Gastroesophageal sphincter (tissue), 3 donors: Measurements from ENCODE around the gene PHF21B.

ENCODE experiments used
- CTCF ChIP-seq, 4 experiments: fragments of 200-600 bp in 2 of 4; fragments of 450-650 bp in 2 of 4; sonication (generic) in 1 of 4; IDR thresholded peaks; one replicate each; pipeline ENCODE4 v1.5.1; 2017 to 2019; ENCODE audit warnings: antibody characterized with exemption in 4 of 4, mild to moderate bottlenecking in 2 of 4, moderate library complexity in 2 of 4
- POLR2A ChIP-seq, 2 donors: fragments of 450-650 bp; IDR thresholded peaks; one replicate each; pipeline ENCODE4 v1.6.1; 2017; ENCODE audit warnings: antibody characterized with exemption in 2 of 2, mild to moderate bottlenecking in 2 of 2, moderate library complexity in 1 of 2
- POLR2AphosphoS5 ChIP-seq: sonication (generic); formaldehyde crosslinking; IDR thresholded peaks from one replicate; pipeline ENCODE4 v1.6.1; 2017; ENCODE audit warnings: antibody characterized with exemption

- TF ChIP-seq CTCF (IDR thresholded peaks at IDR 0.05) = no peak
- no peak for TF ChIP-seq POLR2A (IDR thresholded peaks at IDR 0.05)
- no peak for TF ChIP-seq POLR2AphosphoS5
Observed at GRCh38 chr22:44891791-44892190, 118.0 kb downstream of the PHF21B start.
